ENCODE results near the gene IZUMO4.
"Not testable (repeated sequence)": the region's sequence is repeated elsewhere in the genome, so short reads cannot be mapped to it uniquely, and the experiment has no call there.

Gene IZUMO4

GRCh38 chr19:2110822-2111221, 14.1 kb downstream of the IZUMO4 start:
- DNase-seq, result peak in 1 of 2 experiments; percentile 80

DNA sequence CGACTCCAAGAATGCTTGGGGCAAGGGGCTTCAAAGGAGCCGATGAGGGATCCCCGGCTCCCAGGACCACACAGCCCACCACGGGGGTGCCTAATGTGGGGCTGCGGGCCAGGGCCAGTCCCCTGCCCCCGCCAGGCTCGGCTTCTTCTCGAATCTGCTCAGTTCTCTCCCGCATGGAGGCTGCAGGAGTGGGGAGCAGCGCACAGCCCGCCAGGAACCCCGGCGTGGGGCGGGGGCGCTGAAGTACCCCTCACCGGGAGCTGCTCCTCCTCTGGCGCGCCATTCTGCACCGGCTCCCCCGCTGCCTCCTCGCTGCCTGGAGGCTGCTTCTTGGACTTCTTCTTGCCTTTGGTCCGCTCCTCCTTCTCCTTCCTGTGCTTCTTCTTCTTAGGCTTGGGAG, 14.7 kb downstream of the IZUMO4 start:
- no peak for DNase-seq

DNA sequence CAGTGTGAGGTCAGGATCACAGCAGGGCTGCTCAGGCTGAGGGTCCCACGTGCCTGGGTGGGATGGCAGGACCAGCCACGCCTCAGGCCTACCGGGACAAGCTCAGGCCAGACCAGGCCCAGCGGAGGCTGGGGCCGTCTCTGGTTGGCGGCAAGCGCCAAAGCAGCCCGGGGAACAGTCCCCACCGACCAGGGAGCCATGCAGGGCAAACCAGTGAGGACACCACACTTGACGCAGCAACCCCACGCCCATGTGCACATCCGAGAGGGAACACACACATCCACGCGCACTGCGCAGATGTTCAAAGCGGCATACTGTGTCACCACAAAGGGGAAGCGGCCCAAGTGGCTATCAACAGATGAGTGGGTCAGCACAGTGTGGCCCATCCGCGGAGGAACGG, 15.2 kb downstream of the IZUMO4 start:
- DNase-seq, result no peak

GRCh38 chr19:2112516-2113320, 16.0 kb downstream of the IZUMO4 start:
- DNase-seq, result no peak

DNA sequence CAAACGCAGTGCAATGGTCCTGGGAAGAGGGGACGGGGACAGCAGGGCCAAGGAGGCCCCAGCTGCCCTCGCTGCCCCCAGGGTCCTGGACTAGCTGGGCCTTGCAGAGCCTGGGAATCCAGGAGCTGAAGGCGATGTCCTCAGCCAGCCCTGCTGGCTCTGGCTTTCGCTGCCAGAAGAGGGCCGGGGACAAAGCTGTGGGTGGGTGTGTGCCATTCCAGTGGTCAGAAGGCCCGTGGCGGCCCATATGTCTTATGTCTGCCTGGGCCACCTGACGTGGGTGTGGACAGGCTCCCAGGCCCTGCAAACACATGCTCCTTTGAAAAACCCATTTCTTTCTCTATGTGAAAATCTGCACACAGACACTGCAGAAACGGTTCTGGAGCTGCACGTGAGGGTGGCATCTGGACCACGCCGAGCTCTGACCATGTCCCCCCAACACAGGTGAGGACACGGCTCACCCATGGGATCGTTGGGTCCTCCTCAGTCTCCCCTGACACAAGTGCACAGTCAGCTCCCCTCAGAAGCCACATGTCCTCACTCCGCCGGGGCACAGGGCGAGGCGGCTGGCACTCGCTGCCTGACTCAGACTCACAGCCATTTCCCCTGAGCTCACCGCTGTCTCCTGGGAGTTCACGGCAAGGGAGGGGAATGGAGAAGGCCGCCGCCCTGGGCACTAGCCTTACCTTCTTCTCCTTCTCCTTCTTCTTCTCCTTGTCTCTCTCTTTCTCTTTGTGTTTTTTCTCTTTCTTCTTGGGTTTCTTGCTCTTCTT, 16.9 kb downstream of the IZUMO4 start:
- peak in 1 of 2 experiments; percentile 46 for DNase-seq

DNA sequence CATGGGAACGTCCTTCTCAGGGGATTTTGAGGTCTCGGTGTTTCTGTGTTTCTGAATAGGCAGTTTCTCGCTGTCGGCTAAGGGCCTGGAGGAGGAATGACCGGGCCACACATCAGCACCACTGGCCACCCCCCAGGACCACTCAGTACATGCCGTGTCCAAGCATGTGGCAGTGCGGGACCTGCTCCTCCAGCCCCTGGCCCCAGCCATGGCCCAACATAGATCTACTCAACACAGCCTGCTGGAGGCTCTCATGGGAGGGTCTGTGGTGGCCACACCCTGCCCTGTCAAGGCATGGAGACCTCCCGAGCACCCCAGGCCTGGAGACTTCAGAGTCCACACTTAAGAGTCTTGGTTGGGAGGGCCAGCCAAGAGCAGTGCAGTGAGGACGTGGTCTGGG, 17.5 kb downstream of the IZUMO4 start:
- DNase-seq, result no peak

GRCh38 chr19:2114821-2115220, 18.1 kb downstream of the IZUMO4 start:
- DNase-seq, result no peak

GRCh38 chr19:2115324-2115723, 18.6 kb downstream of the IZUMO4 start:
- DNase-seq, result no peak

GRCh38 chr19:2115911-2116426, 19.3 kb downstream of the IZUMO4 start:
- no peak for DNase-seq

- DNase-seq, result no peak
These were observed 19.8 kb downstream of the IZUMO4 start for GRCh38 chr19:2116507-2116906.

DNA sequence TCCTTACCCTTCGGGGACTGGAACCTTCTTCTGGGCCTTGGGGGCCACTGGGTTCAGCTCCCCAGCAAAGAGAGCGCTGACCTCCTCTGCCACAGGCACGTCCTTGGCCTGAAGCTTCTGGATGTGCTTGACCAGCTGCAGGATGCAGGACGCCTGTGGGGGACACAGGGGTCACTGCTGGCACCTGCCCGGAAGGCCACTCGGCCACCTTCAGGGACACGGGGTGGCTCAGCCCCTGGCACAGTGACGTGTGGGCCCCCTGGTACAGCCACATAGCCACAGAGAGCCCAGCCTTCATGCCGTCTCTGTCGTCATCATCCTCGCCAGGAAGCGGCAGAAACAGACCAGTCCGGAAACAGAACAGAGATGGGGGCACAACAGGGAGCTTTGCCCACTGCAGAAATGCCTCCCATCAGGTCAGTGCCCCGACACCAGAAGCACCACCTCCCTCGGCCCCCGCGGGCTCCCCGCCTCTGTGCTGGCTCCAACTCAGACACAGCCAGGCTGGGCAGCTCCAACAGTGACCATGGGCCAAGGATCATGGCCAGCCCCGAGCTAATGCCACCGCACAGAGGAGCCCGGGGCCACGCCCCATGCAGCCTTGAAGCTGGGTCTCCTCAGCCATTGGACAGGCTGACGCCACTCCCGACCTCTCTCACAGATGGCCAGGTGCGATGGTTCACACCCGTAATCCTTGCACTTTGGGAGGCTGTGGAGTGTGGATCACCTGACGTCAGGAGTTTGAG, 20.7 kb downstream of the IZUMO4 start:
- DNase-seq, result no peak

- DNase-seq, result no peak
These were observed 21.7 kb downstream of the IZUMO4 start for GRCh38 chr19:2118438-2118837.

GRCh38 chr19:2119921-2120785, 23.4 kb downstream of the IZUMO4 start:
- DNase-seq, result no peak

DNA sequence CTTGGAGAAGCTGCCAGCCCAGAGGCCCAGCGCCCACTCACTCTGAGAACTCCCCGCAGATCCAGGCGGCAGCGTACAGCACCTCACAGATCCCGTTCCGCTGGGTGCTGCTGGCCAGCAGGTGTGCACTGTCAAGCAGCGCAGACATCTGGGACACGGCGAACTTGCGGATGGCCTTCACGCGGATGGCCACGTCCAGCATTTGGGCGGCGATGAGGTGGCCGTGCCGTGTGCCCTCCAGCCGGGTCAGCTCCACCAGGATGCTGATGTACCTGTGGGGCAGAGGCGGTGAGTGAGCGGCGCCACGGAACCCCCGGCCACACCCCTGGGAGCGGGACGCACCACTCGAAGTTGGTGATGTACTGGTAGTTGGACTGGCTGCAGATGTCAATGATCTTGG, 24.1 kb downstream of the IZUMO4 start:
- no peak for DNase-seq

DNA sequence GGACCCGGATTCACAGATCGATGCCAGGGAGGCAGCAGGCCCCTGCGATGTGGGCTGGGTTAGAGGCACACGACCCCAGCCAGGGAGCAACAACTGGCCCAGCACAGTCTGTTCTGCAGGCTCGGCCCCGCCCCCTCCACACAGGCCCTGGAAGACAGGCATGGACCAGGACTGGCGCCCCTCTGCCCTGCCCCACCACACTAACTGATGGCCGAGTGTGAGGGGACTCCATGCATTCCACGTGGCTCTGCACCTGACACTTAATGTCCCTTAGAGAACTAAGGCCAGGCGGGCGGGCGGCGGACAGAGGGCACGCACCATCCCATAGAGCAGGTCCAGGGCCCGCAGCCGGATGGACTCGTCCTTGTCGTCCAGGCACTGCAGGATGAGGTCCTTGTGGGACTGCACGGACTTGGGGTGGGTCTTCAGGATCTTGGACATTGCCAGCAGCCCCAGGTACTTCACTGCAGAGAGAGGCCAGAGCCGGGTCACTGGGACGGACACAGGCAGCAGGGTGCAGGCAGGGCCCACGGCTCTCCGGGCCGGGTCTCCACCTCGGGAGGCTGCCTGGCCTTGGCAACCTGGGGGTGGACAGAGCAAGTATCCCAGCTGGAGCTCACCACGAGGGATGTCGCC, 24.8 kb downstream of the IZUMO4 start:
- no peak for DNase-seq

- DNase-seq, result no peak
These were observed 25.5 kb downstream of the IZUMO4 start for GRCh38 chr19:2122251-2122650.

GRCh38 chr19:2122982-2123381, 26.3 kb downstream of the IZUMO4 start:
- no peak for DNase-seq

DNA sequence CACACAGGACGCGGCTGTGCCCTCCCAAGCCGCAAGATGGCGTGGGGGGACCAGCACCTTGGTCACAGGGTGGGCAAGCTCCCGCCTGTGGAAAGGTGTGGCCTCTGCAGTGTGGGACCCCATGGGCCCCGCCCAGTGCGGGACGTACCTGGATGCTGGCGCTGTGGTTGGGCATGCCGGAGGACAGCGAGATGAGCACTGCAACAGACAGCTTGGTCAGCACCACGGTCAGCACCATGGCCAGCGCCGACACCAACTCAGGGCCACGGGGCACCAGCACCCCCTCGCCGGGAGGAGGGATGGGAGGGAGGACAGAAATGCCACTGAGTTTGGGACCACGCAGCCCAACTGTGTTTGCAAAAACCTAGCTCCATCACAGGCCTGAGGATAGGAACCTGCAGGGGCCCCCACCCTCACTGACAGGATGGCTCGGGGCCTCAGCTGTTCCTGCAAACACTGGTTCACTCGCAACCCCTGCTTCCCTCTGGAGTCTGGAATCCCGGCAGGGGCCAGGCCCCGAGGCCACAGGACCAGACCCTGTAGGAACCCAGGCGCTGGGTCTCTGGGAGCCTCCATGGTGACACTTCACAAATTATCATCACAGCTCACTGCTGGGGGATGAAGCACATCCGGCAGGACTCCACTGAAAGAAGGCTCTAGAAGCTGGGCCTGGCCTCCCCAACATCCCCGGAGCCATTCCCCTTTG, 27.1 kb downstream of the IZUMO4 start:
- DNase-seq, result no peak

DNA sequence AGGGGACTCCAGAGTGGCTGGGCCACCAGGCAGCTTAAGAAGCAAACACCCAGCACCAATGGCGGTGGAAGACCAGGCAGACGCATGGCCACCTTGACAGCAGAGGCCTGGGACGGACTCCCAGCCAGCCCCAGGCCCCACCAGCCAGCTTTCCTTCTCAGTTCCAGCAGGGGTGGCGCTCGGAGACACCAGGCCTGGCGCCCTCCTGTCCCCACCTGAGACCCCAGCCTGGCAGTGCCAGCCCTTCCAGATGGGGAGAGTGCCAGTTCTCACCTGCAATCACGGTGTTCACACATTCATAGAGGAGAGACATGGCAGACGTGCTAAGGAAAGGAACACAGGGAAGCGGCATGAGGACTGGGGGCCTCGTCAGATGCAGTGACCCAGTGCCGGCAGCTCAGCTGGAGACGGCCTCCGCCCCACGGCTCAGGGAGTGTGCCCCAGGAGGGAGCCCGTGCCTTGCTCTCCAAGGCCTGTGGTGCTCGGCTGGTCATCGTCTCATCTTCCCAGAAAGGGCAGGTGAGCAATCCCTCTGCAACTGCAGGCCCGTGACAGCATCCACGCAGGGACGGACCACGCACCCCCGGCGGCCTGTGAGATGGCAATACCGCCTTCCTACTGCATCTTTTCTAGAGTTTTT, 30.3 kb downstream of the IZUMO4 start:
- DNase-seq, result no peak

DNA sequence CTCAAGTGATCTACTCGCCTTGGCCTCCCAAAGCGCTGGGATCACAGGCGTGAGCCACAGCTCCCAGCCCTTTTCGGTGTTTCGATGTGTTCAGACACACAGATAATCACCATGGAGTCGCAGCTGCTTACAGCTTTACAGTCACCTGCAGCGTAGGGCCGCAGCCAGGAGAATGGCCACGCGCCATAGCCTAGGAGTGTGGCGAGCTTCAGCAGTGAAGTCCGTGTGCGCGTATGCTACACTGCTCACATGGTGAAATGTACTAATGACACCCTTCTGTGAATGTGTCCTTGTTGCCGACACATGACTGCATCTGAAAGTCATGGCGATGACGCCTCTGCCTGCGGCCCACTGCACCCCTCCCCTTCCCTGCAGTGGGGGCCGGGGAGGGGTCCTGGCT, 31.0 kb downstream of the IZUMO4 start:
- no peak for DNase-seq

DNA sequence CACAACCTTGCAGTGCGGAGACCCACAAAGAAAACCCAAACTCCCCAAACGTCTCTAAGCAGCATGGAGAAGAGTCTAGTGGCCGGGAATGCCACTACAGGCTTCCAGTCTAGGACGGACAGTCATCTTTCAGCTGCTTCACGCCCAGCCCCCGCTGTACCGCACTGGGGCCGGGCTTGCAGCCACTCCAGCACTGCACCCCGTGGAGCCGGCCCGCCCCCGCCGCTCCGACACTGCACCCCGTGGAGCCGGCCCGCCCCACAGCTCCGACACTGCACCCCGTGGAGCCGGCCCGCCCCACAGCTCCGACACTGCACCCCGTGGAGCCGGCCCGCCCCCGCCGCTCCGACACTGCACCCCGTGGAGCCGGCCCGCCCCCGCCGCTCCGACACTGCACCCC, 31.5 kb downstream of the IZUMO4 start:
- DNase-seq, result not testable (repeated sequence)

Data from cerebellar nuclear complex (tissue), 1 donor.